IMR-90 (cell line): Measurements from ENCODE around the gene FOXB1.

Source experiments
- CTCF ChIP-seq: conservative IDR thresholded peaks from 2 replicates; pipeline ENCODE4 v1.5.1; 2012; ENCODE audit warnings: mild to moderate bottlenecking, low read depth, low read length, improper control_type of control experiment
- POLR2A ChIP-seq: IDR thresholded peaks from 2 replicates; pipeline ENCODE4 v1.6.1; 2012; ENCODE audit warnings: mild to moderate bottlenecking, low read depth, low read length
- RAD21 ChIP-seq: IDR thresholded peaks from 2 replicates; pipeline ENCODE4 v1.6.1; 2012; ENCODE audit warnings: low read length, improper control_type of control experiment
- USF2 ChIP-seq: fragments of 150-350 bp; IDR thresholded peaks from 2 replicates; pipeline ENCODE4 v1.6.1; 2017; ENCODE audit warnings: mild to moderate bottlenecking, antibody characterized with exemption, low read length, low read depth

- TF ChIP-seq CTCF (no peak), RAD21 (no peak), USF2 (no peak), POLR2A (no peak)
Measured at GRCh38 chr15:60035344-60035743, 31.2 kb downstream of the FOXB1 start.
